Measurements from ENCODE around the gene BAHCC1. TPM values are rescaled to one million over a fixed set of nuclear protein-coding genes. Genes with fewer than 3 reads are reported as not detected.

BAHCC1 gene
- total and polyA plus RNA-seq, 10 of the 15 experiments (the other 5 are each of a cell fraction or from before 2014, with no cell fraction given) = 0.03 to 0.14 (median 0.11) TPM; not detected in 6

GRCh38 chr17:81365148-81365600 lies 30.1 kb upstream of the BAHCC1 start (continued):
- TF ChIP-seq, protein P1, sequence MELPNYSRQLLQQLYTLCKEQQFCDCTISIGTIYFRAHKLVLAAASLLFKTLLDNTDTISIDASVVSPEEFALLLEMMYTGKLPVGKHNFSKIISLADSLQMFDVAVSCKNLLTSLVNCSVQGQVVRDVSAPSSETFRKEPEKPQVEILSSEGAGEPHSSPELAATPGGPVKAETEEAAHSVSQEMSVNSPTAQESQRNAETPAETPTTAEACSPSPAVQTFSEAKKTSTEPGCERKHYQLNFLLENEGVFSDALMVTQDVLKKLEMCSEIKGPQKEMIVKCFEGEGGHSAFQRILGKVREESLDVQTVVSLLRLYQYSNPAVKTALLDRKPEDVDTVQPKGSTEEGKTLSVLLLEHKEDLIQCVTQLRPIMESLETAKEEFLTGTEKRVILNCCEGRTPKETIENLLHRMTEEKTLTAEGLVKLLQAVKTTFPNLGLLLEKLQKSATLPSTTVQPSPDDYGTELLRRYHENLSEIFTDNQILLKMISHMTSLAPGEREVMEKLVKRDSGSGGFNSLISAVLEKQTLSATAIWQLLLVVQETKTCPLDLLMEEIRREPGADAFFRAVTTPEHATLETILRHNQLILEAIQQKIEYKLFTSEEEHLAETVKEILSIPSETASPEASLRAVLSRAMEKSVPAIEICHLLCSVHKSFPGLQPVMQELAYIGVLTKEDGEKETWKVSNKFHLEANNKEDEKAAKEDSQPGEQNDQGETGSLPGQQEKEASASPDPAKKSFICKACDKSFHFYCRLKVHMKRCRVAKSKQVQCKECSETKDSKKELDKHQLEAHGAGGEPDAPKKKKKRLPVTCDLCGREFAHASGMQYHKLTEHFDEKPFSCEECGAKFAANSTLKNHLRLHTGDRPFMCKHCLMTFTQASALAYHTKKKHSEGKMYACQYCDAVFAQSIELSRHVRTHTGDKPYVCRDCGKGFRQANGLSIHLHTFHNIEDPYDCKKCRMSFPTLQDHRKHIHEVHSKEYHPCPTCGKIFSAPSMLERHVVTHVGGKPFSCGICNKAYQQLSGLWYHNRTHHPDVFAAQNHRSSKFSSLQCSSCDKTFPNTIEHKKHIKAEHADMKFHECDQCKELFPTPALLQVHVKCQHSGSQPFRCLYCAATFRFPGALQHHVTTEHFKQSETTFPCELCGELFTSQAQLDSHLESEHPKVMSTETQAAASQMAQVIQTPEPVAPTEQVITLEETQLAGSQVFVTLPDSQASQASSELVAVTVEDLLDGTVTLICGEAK (IDR thresholded peaks at IDR 0.05; ENCODE audit: borderline replicate concordance) = no peak

- ATAC-seq = peak; percentile 91
- Histone ChIP-seq H3K4me3 (no peak overlapping the region), H3K4me2 (ENCODE audit: control insufficient read depth, insufficient read depth) (peak overlapping the region; percentile 17; the same call in 1 of the 2 replicates), H2AFZ (ENCODE audit: control insufficient read depth, low read depth, low read length) (no peak overlapping the region), H3K27me3 (replicated peaks in 1 of 2; ENCODE audit: control insufficient read depth in 2 of 2, insufficient read depth in 2 of 2, low read length in 1 of 2) (peaks cover 2 to 10% of the 10 kb centered on the region in 2 experiments; a peak in 1 of 4 replicates), H3K9ac (ENCODE audit: control insufficient read depth, insufficient read depth, low read length) (no peak overlapping the region; the same call in 1 of the 2 replicates), H3K36me3 (ENCODE audit: control insufficient read depth in 2 of 2, insufficient read depth in 2 of 2, low read length in 1 of 2) (no peaks in the 10 kb centered on the region), H3K4me1 (ENCODE audit: control insufficient read depth, insufficient read depth, low read length) (peaks cover 12% of the 10 kb centered on the region), H4K20me1 (ENCODE audit: control insufficient read depth, insufficient read depth) (no peaks in the 10 kb centered on the region), H3K9me3 (replicated peaks; ENCODE audit: control insufficient read depth, insufficient read depth, low read length) (no peaks in the 10 kb centered on the region; the same call in 2 of the 3 replicates), H3K79me2 (ENCODE audit: control insufficient read depth, insufficient read depth, low read length) (no peaks in the 10 kb centered on the region), H3K27ac (ENCODE audit: control insufficient read depth, insufficient read depth) (no peak overlapping the region)
- FAIRE-seq = no peak
- ChIA-PET POLR2A (no interaction called here), RAD21 (ENCODE audit: unreplicated experiment) (no interaction called here), CTCF (no interaction called here), SMC1A (ENCODE audit: uncharacterized antibody, unreplicated experiment) (no interaction called here)
- WGBS (ENCODE audit: insufficient coverage, insufficient replicate concordance, low lambda C conversion rate, missing lambda C conversion rate) = 4% methylated on average over 30 of the region's 30 CpGs
- in situ Hi-C loops (cut with MboI) = no loop called here
- peak; percentile 28 for DNase-seq (ENCODE audit: low read depth, low spot score)
- BruUV-seq (replicated peaks) = no TSS peak
- intact Hi-C loops (cut with micrococcal nuclease; ENCODE audit: unreplicated experiment) = no loop called here
- TF ChIP-seq POLR2AphosphoS5 (IDR thresholded peaks at IDR 0.05; ENCODE audit: low read length) (no peak), IKZF2 (IDR thresholded peaks at IDR 0.05) (peak in 1 of 2 experiments; percentile 30; a peak in 1 of 4 replicates), IKZF1 (conservative IDR thresholded peaks at IDR 0.05) (no peak), RUNX3 (IDR thresholded peaks at IDR 0.05; ENCODE audit: low read length) (peak; percentile 63), MTA2 (IDR thresholded peaks at IDR 0.05; ENCODE audit: low read depth) (peak; percentile 53; the same call in 1 of the 2 replicates), NBN (IDR thresholded peaks at IDR 0.05) (0 out of 2 replicates have a peak, but pooled peaks have one; percentile 24), EZH2 (IDR thresholded peaks at IDR 0.05; ENCODE audit: borderline replicate concordance, control insufficient read depth, low read depth, low read length) (no peak), PAX5 (IDR thresholded peaks at IDR 0.05; ENCODE audit: borderline replicate concordance, low read depth, low read length) (peak; percentile 47; the same call in 1 of the 2 replicates), CHD2 (IDR thresholded peaks at IDR 0.05; ENCODE audit: borderline replicate concordance, low read depth, low read length) (no peak), SREBF2 (IDR thresholded peaks at IDR 0.05; ENCODE audit: low read length) (no peak), BHLHE40 (IDR thresholded peaks at IDR 0.05; ENCODE audit: borderline replicate concordance in 1 of 2, low read depth in 2 of 2, low read length in 1 of 2) (peak in 1 of 2 experiments; percentile 73; a peak in 2 of 4 replicates), SPI1 (IDR thresholded peaks at IDR 0.05; ENCODE audit: borderline replicate concordance, insufficient read depth, low read depth, low read length) (no peak)
- TF ChIP-seq, protein P2, sequence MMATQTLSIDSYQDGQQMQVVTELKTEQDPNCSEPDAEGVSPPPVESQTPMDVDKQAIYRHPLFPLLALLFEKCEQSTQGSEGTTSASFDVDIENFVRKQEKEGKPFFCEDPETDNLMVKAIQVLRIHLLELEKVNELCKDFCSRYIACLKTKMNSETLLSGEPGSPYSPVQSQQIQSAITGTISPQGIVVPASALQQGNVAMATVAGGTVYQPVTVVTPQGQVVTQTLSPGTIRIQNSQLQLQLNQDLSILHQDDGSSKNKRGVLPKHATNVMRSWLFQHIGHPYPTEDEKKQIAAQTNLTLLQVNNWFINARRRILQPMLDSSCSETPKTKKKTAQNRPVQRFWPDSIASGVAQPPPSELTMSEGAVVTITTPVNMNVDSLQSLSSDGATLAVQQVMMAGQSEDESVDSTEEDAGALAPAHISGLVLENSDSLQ (IDR thresholded peaks at IDR 0.05) = peak; percentile 93
Measured at GRCh38 chr17:81365601-81366585, 29.4 kb upstream of the BAHCC1 start.
